ENCODE data around the gene TMBIM6.

TMBIM6 gene

DNA sequence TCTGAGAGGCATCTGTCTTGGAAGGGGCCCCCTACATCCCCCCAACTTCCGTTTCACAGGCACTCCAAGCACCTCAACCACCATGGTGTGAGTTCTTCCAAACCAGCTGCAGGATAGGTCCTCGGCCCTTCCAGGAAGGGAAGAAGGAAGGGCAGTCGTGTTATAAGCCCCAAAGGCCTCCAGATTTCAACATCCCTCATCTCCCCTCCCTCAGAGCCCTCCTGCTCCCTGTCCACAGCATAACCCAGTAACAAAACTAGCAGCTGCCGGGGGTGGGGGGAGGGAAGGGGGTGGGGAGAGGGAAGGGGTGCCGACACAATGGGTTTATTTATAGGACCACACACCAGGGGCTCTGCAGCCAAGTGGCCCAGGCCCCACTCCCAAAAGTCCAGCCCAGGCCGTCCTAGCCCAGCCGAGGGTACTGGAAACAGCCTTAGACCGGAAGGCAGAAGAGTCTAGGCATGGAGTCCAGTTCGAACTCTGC lies 68.6 kb downstream of the TMBIM6 start:
- TF ChIP-seq, protein P1, sequence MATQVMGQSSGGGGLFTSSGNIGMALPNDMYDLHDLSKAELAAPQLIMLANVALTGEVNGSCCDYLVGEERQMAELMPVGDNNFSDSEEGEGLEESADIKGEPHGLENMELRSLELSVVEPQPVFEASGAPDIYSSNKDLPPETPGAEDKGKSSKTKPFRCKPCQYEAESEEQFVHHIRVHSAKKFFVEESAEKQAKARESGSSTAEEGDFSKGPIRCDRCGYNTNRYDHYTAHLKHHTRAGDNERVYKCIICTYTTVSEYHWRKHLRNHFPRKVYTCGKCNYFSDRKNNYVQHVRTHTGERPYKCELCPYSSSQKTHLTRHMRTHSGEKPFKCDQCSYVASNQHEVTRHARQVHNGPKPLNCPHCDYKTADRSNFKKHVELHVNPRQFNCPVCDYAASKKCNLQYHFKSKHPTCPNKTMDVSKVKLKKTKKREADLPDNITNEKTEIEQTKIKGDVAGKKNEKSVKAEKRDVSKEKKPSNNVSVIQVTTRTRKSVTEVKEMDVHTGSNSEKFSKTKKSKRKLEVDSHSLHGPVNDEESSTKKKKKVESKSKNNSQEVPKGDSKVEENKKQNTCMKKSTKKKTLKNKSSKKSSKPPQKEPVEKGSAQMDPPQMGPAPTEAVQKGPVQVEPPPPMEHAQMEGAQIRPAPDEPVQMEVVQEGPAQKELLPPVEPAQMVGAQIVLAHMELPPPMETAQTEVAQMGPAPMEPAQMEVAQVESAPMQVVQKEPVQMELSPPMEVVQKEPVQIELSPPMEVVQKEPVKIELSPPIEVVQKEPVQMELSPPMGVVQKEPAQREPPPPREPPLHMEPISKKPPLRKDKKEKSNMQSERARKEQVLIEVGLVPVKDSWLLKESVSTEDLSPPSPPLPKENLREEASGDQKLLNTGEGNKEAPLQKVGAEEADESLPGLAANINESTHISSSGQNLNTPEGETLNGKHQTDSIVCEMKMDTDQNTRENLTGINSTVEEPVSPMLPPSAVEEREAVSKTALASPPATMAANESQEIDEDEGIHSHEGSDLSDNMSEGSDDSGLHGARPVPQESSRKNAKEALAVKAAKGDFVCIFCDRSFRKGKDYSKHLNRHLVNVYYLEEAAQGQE (IDR thresholded peaks at IDR 0.05; ENCODE audit: insufficient read depth in 1 of 2, low read depth in 2 of 2, low read length in 2 of 2) = no peak
- TF ChIP-seq FOXP2 (optimal IDR thresholded peaks at IDR 0.05; ENCODE audit: borderline replicate concordance, extremely low read depth, extremely low read length, insufficient read depth) = no peak
- no peak for TF ChIP-seq POLR2AphosphoS5 (IDR thresholded peaks at IDR 0.05; ENCODE audit: low read depth, low read length)
- TF ChIP-seq TAF1 (IDR thresholded peaks at IDR 0.05; ENCODE audit: borderline replicate concordance, insufficient read depth, low read length) = no peak
- TF ChIP-seq SIN3A (IDR thresholded peaks at IDR 0.05; ENCODE audit: borderline replicate concordance, insufficient read depth, low read length) = no peak

DNA sequence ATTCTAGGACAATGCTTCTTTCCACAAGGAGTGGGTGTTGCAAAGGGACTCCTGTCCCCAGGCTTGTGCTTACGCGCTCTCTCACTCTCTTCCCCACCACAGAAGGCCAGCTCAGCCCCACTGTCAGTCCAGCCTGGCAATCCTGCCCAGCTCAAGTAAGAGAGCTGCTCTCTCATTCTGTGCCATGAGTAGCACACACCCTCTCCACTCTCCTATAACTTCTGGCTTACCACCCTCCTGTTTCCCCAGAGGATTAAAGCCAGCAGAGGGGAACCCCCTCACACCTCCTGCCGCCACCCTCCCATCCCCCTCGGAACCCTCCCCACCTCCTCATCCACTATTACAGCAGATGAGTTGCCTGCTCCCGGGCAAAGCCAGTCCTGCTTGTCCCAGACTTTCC lies 69.8 kb downstream of the TMBIM6 start:
- TF ChIP-seq TAF1 (IDR thresholded peaks at IDR 0.05; ENCODE audit: borderline replicate concordance, insufficient read depth, low read length) (no peak), FOXP2 (optimal IDR thresholded peaks at IDR 0.05; ENCODE audit: borderline replicate concordance, extremely low read depth, extremely low read length, insufficient read depth) (no peak), SIN3A (IDR thresholded peaks at IDR 0.05; ENCODE audit: borderline replicate concordance, insufficient read depth, low read length) (no peak), POLR2AphosphoS5 (IDR thresholded peaks at IDR 0.05; ENCODE audit: low read depth, low read length) (no peak)
- TF ChIP-seq, protein P1 (IDR thresholded peaks at IDR 0.05; ENCODE audit: insufficient read depth in 1 of 2, low read depth in 2 of 2, low read length in 2 of 2) = no peak

DNA sequence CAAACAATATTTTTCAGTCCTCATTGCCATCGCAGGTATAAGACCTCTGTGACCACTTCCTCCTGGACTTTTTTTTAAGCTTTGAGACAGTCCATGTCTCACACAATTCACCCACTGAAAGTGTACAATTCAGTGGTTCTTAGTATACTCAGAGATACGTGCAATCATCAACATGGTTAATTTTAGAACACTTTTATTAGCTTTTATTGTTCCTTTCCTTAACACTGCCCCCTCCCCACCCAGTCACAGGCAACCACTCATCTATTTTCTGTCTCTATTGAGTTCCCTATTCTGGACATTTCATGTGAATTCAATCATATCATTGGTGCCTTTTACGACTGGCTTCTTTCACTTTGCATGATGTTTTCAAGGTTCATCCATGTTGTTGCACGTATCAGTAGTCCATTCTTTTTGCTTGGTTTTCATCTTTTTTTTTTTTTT lies 70.6 kb downstream of the TMBIM6 start:
- TF ChIP-seq, protein P1 (IDR thresholded peaks at IDR 0.05; ENCODE audit: insufficient read depth in 1 of 2, low read depth in 2 of 2, low read length in 2 of 2) = no peak
- TF ChIP-seq FOXP2 (optimal IDR thresholded peaks at IDR 0.05; ENCODE audit: borderline replicate concordance, extremely low read depth, extremely low read length, insufficient read depth) = no peak
- TF ChIP-seq SIN3A (IDR thresholded peaks at IDR 0.05; ENCODE audit: borderline replicate concordance, insufficient read depth, low read length) = no peak
- no peak for TF ChIP-seq POLR2AphosphoS5 (IDR thresholded peaks at IDR 0.05; ENCODE audit: low read depth, low read length)
- TF ChIP-seq TAF1 (IDR thresholded peaks at IDR 0.05; ENCODE audit: borderline replicate concordance, insufficient read depth, low read length) = no peak

DNA sequence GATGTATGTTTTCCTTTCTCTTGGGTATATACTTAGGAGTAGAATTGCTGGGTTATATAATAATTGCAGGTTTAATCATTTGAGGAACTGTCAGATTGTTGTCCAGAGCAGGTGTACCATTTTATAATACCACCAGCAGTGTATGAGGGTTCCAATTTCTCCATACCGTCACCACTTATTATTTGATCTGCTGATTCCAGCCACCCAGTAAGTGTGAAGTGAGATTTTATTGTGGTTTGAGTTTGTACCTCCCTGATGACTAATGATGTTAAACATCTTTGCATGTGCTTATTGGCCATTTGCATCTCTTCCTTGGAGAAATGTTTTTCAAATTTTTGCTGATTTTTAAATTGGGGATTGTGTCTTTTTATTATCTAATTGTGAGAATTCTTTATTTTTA lies 71.8 kb downstream of the TMBIM6 start:
- no peak for TF ChIP-seq FOXP2 (optimal IDR thresholded peaks at IDR 0.05; ENCODE audit: borderline replicate concordance, extremely low read depth, extremely low read length, insufficient read depth)
- TF ChIP-seq POLR2AphosphoS5 (IDR thresholded peaks at IDR 0.05; ENCODE audit: low read depth, low read length) = no peak

All from PFSK-1 (cell line).